ENCODE results near the gene ADGRL3.

GRCh38 chr4:61447918-61448317, 247.8 kb downstream of the ADGRL3 start:
- TF ChIP-seq CTCF (IDR thresholded peaks at IDR 0.05; ENCODE audit: insufficient read depth, low read depth, low read length) (no peak), EZH2 (IDR thresholded peaks at IDR 0.05; ENCODE audit: insufficient read depth, low read length) (no peak)
